CD4-positive, alpha-beta T cell (primary cell): ENCODE results near the gene KAT5. TPM values are rescaled to one million over a fixed set of nuclear protein-coding genes. Genes with fewer than 3 reads are reported as not detected.

Experiments used
- ATAC-seq: fragments of 200-7000 bp; cut with Tn5 transposase; one replicate; pipeline ENCODE4 v1.10.0; 2022; ENCODE audit warnings: mild to moderate bottlenecking; ENCODE audit not compliant: poor library complexity
- CTCF ChIA-PET: fragments of 350-600 bp; sonication (Branson Sonifier 250); formaldehyde crosslinking; loops from one replicate; lab custom pipeline; 2021; ENCODE audit warnings: antibody characterized with exemption, inconsistent platforms; lab: Charles Lee
- POLR2A ChIA-PET: fragments of 350-600 bp; sonication (Branson Sonifier 250); formaldehyde crosslinking; loops from one replicate; lab custom pipeline; 2021; ENCODE audit warnings: antibody characterized with exemption, inconsistent platforms; lab: Charles Lee
- DNase-seq, 14 experiments: peaks; one replicate each; pipeline ENCODE4 v3.0.0-alpha.2; 2013 to 2020; ENCODE audit warnings: mixed read lengths in 2 of 14
- H3K27ac ChIP-seq, 2 donors: one replicate each; pipeline versions ENCODE4 v1.5.1 to v1.7.0; 2013; ENCODE audit warnings: low read length in 2 of 2, low read depth in 1 of 2, mild to moderate bottlenecking in 1 of 2
- H3K27me3 ChIP-seq, 2 experiments: 1 replicate in 1 of 2; 2 replicates in 1 of 2; pipeline versions ENCODE4 v1.6.1 to v1.7.0; 2013; ENCODE audit warnings: low read length in 2 of 2, control low read depth in 1 of 2, mild to moderate bottlenecking in 1 of 2, moderate library complexity in 1 of 2; ENCODE audit not compliant: insufficient read depth in 2 of 2, control insufficient read depth in 1 of 2
- H3K36me3 ChIP-seq: one replicate; pipeline ENCODE4 v1.6.1; 2013; ENCODE audit warnings: low read length, control low read depth; ENCODE audit not compliant: insufficient read depth
- H3K4me1 ChIP-seq: one replicate; pipeline ENCODE4 v1.6.1; 2013; ENCODE audit warnings: low read length, control low read depth; ENCODE audit not compliant: insufficient read depth
- H3K4me3 ChIP-seq: one replicate; pipeline ENCODE4 v1.5.1; 2013; ENCODE audit warnings: mild to moderate bottlenecking, low read length, moderate library complexity
- H3K9me3 ChIP-seq, 2 experiments: 1 replicate in 1 of 2; 2 replicates in 1 of 2; pipeline versions ENCODE4 v1.6.1 to v1.7.0; 2013; ENCODE audit warnings: low read length in 2 of 2, mild to moderate bottlenecking in 2 of 2, control low read depth in 1 of 2, moderate library complexity in 1 of 2; ENCODE audit not compliant: control insufficient read depth in 1 of 2, insufficient read depth in 1 of 2
- H3K27ac Mint-ChIP-seq: one replicate; pipeline ENCODE4 v1.8.0; 2020; ENCODE audit warnings: mixed read lengths
- H3K27me3 Mint-ChIP-seq: one replicate; pipeline ENCODE4 v1.8.0; 2021; ENCODE audit warnings: mixed read lengths
- H3K36me3 Mint-ChIP-seq: one replicate; pipeline ENCODE4 v1.8.0; 2021; ENCODE audit warnings: low read depth, mixed read lengths
- H3K4me1 Mint-ChIP-seq: one replicate; pipeline ENCODE4 v1.8.0; 2021; ENCODE audit warnings: low read depth, mixed read lengths
- H3K4me3 Mint-ChIP-seq: one replicate; pipeline ENCODE4 v1.8.0; 2020; ENCODE audit warnings: mild to moderate bottlenecking, mixed read lengths
- H3K9me3 Mint-ChIP-seq: one replicate; pipeline ENCODE4 v1.8.0; 2020; ENCODE audit warnings: mixed read lengths
- CTCF ChIP-seq: fragments of 200-600 bp; IDR thresholded peaks from one replicate; pipeline ENCODE4 v1.8.0; 2022; ENCODE audit warnings: antibody characterized with exemption, mild to moderate bottlenecking
- intact Hi-C, 2 experiments: fragments of 100-400 bp; cut with DNase I in 1 of 2; cut with micrococcal nuclease in 1 of 2; formaldehyde crosslinking; loops; one replicate each; pipeline versions ENCODE4 v1.15.1 to v1.9.0; 2023 to 2025; cut with DNase I, micrococcal nuclease
- total RNA-seq, 174 experiments: library from RNA in 2 of 174; stranded (reverse) in 2 of 174; gene quantifications; one replicate each; pipeline ENCODE4 v1.2.3 and lab custom pipeline; 2021 to 2026

The KAT5 gene
- total RNA-seq, 2 experiments from 2014 or later, result 90.9 to 99.6 TPM

GRCh38 chr11:65712633-65713076 is 603 bp downstream of the KAT5 start:
- peak overlapping the region; percentile 82 for H3K4me3 ChIP-seq

GRCh38 chr11:65713212-65713969 is 1.3 kb downstream of the KAT5 start:
- ATAC-seq (no peak), DNase-seq (peak in 1 of 14 experiments; percentile 37)
- Mint-ChIP-seq H3K27ac (peak overlapping the region; percentile 99), H3K36me3 (peaks cover 60% of the 10 kb centered on the region), H3K9me3 (no peaks in the 10 kb centered on the region), H3K27me3 (no peaks in the 10 kb centered on the region), H3K4me1 (peaks cover 31% of the 10 kb centered on the region), H3K4me3 (peak overlapping the region; percentile 71)
- Histone ChIP-seq H3K4me1 (peaks cover 38% of the 10 kb centered on the region), H3K9me3 (no peaks in the 10 kb centered on the region), H3K36me3 (peaks cover 59% of the 10 kb centered on the region), H3K27me3 (no peaks in the 10 kb centered on the region), H3K4me3 (no peak overlapping the region), H3K27ac (peak overlapping the region; percentile 99)
- ChIA-PET CTCF (interaction anchor here (2.0 to 2.6 kb wide), 4 partner anchors 13 to 120 kb away, joined by 6 to 40 read pairs (median 20); partner anchors contain the start of genes AP5B1 and SNX32), POLR2A (interaction anchor here (2.3 to 2.6 kb wide), 3 partner anchors 61 to 215 kb away, joined by 13 to 37 read pairs (median 21); partner anchors contain the start of genes CFL1, MALAT1 and MUS81)
- no peak for TF ChIP-seq CTCF
- intact Hi-C loops, result loop anchor here (5.0 to 10.0 kb wide), 5 partner anchors 51 to 551 kb away; partner anchors contain the start of genes FIBP (in 1 of the 2), GAL3ST3 (in 1 of the 2), PCNX3 (in 1 of the 2) and RAB1B (in 1 of the 2)

More at GRCh38 chr11:65712633-65713076, 603 bp downstream of the KAT5 start:
- ChIA-PET POLR2A (interaction anchor here (1.1 to 2.7 kb wide), 22 partner anchors 9 to 591 kb away, joined by 3 to 54 read pairs (median 7); partner anchors contain the start of genes AP5B1, BANF1, CCDC85B and CFL1), CTCF (interaction anchor here (0.6 to 2.6 kb wide), 18 partner anchors 7 to 570 kb away, joined by 3 to 40 read pairs (median 6); partner anchors contain the start of genes AP5B1, BANF1, EIF1AD and FIBP)
- Mint-ChIP-seq H3K4me1 (peaks cover 26% of the 10 kb centered on the region), H3K36me3 (peaks cover 53% of the 10 kb centered on the region), H3K27me3 (no peaks in the 10 kb centered on the region), H3K27ac (peak overlapping the region; percentile 99), H3K4me3 (peak overlapping the region; percentile 98), H3K9me3 (no peaks in the 10 kb centered on the region)
- no peak for TF ChIP-seq CTCF
- H3K9me3 ChIP-seq, result no peaks in the 10 kb centered on the region
- intact Hi-C loops, result loop anchor here (1.0 to 10.0 kb wide), 7 partner anchors 8 to 552 kb away; partner anchors contain the start of genes FIBP (in 1 of the 2), GAL3ST3 (in 1 of the 2), PCNX3 (in 1 of the 2) and RAB1B (in 1 of the 2)
- H3K27ac ChIP-seq, result peak overlapping the region; percentile 99
- no peaks in the 10 kb centered on the region for H3K27me3 ChIP-seq
- no peak for DNase-seq
- H3K36me3 ChIP-seq, result peaks cover 52% of the 10 kb centered on the region
- ATAC-seq, result no peak
- peaks cover 30% of the 10 kb centered on the region for H3K4me1 ChIP-seq

GRCh38 chr11:65714433-65714832 is 2.4 kb downstream of the KAT5 start:
- no peak overlapping the region for H3K4me3 ChIP-seq
- DNase-seq, result peak in 1 of 14 experiments; percentile 31
- ChIA-PET POLR2A (no interaction called here), CTCF (no interaction called here)
- H3K27me3 Mint-ChIP-seq, result no peaks in the 10 kb centered on the region
- ATAC-seq, result no peak
- H3K4me1 ChIP-seq, result peaks cover 48% of the 10 kb centered on the region
- no peak overlapping the region for H3K27ac ChIP-seq
- H3K4me3 Mint-ChIP-seq, result peak overlapping the region; percentile 69
- intact Hi-C loops, result loop anchor here (5.0 to 10.0 kb wide), 5 partner anchors 52 to 550 kb away; partner anchors contain the start of genes FIBP (in 1 of the 2), GAL3ST3 (in 1 of the 2), PCNX3 (in 1 of the 2) and RAB1B (in 1 of the 2)
- peaks cover 70% of the 10 kb centered on the region for H3K36me3 ChIP-seq
- no peaks in the 10 kb centered on the region for H3K9me3 Mint-ChIP-seq
- no peaks in the 10 kb centered on the region for H3K9me3 ChIP-seq
- H3K27ac Mint-ChIP-seq, result peak overlapping the region; percentile 61
- H3K4me1 Mint-ChIP-seq, result peaks cover 41% of the 10 kb centered on the region
- H3K36me3 Mint-ChIP-seq, result peaks cover 71% of the 10 kb centered on the region
- no peak for TF ChIP-seq CTCF
- no peaks in the 10 kb centered on the region for H3K27me3 ChIP-seq
